HepG2 (cell line): ENCODE measurements around the gene HRG. TPM values are rescaled to one million over a fixed set of nuclear protein-coding genes. Genes with fewer than 3 reads are reported as not detected.

ENCODE experiments used
- ATAC-seq: fragments of 200-7000 bp; cut with Tn5 transposase; 3 replicates; pipeline ENCODE4 v1.9.1; 2020; ENCODE audit warnings: mild to moderate bottlenecking, moderate library complexity
- BruUV-seq: library from RNA; stranded (reverse); fragments of 400-500 nt; replicated peaks from 2 replicates; lab custom pipeline; 2021; lab: Mats Ljungman, UMichigan
- CTCF ChIA-PET: fragments of 300-600 bp; formaldehyde crosslinking; extraction: SDS; loops from one replicate; lab custom pipeline; 2021; ENCODE audit warnings: low total read pairs, inconsistent platforms, low intra/inter-chr PET ratio; lab: Yijun Ruan, JAX
- POLR2A ChIA-PET: fragments of 350-600 bp; sonication (Branson Sonifier 250); formaldehyde crosslinking; loops from one replicate; lab custom pipeline; 2020; ENCODE audit warnings: antibody characterized with exemption, inconsistent platforms; lab: Yijun Ruan, JAX
- DNase-seq: peaks from one replicate; pipeline ENCODE4 v3.0.0-alpha.2; 2015; ENCODE audit warnings: low spot score
- FAIRE-seq: peaks from 3 replicates; lab custom pipeline; 2011; peaks lifted over from hg19 to GRCh38; lab: Jason Lieb, UNC
- H2AFZ ChIP-seq: one replicate; pipeline ENCODE4 v1.6.1; 2011; ENCODE audit warnings: low read length, inconsistent platforms
- H3K27ac ChIP-seq: fragments of 300-600 bp; 3 replicates; pipeline ENCODE4 v1.8.0; 2011; ENCODE audit warnings: mixed run types, mild to moderate bottlenecking, mixed read lengths, low read length, inconsistent platforms; ENCODE audit not compliant: insufficient read depth; ENCODE audit errors: extremely low read length
- H3K27me3 ChIP-seq, 2 experiments: fragments of 200-600 bp in 1 of 2; 2 replicates in 1 of 2; 3 replicates in 1 of 2; pipeline versions ENCODE4 v1.6.0 to v1.8.0; 2011; ENCODE audit warnings: low read length in 2 of 2, mild to moderate bottlenecking in 2 of 2, moderate library complexity in 2 of 2, inconsistent platforms in 1 of 2; ENCODE audit not compliant: insufficient read depth in 2 of 2, control insufficient read depth in 1 of 2
- H3K36me3 ChIP-seq, 2 experiments: fragments of 200-600 bp in 1 of 2; replicated peaks in 1 of 2; 2 replicates in 1 of 2; 3 replicates in 1 of 2; pipeline versions ENCODE4 v1.5.1 to v1.8.0; 2011; ENCODE audit warnings: low read length in 2 of 2, inconsistent platforms in 1 of 2; ENCODE audit not compliant: insufficient read depth in 2 of 2, control insufficient read depth in 1 of 2
- H3K4me1 ChIP-seq: 2 replicates; pipeline ENCODE4 v1.5.1; 2012; ENCODE audit warnings: low read length, inconsistent platforms; ENCODE audit not compliant: insufficient read depth
- H3K4me2 ChIP-seq: 2 replicates; pipeline ENCODE4 v1.6.0; 2011; ENCODE audit warnings: low read depth, low read length, inconsistent platforms
- H3K4me3 ChIP-seq, 3 experiments: fragments of 200-600 bp in 1 of 3; sonication (generic), shearing (Covaris generic) in 1 of 3; replicated peaks in 1 of 3; 2 replicates each; pipeline ENCODE4 v1.5.1; 2011 to 2016; ENCODE audit warnings: low read length in 3 of 3, inconsistent platforms in 2 of 3, low read depth in 2 of 3, mild to moderate bottlenecking in 2 of 3, control low read depth in 1 of 3, mixed read lengths in 1 of 3; ENCODE audit not compliant: insufficient read depth in 1 of 3
- H3K79me2 ChIP-seq: one replicate; pipeline ENCODE4 v1.6.1; 2011; ENCODE audit warnings: low read length, inconsistent platforms; ENCODE audit not compliant: insufficient read depth
- H3K9ac ChIP-seq: 2 replicates; pipeline ENCODE4 v1.6.0; 2011; ENCODE audit warnings: mild to moderate bottlenecking, low read depth, low read length, inconsistent platforms; ENCODE audit not compliant: insufficient read depth
- H3K9me3 ChIP-seq: 2 replicates; pipeline ENCODE4 v1.5.1; 2012; ENCODE audit warnings: mild to moderate bottlenecking, low read length
- H4K20me1 ChIP-seq: 2 replicates; pipeline ENCODE4 v1.6.0; 2011; ENCODE audit warnings: inconsistent platforms, mild to moderate bottlenecking, low read length, moderate library complexity; ENCODE audit not compliant: insufficient read depth
- ARID2 ChIP-seq: sonication (generic); formaldehyde crosslinking; IDR thresholded peaks from 2 replicates; pipeline ENCODE4 v1.8.1; 2022; ENCODE audit warnings: mild to moderate bottlenecking, missing genetic modification reagents, borderline replicate concordance
- CHCHD3 ChIP-seq: sonication (generic); formaldehyde crosslinking; IDR thresholded peaks from 2 replicates; pipeline ENCODE4 v1.8.0; 2022; ENCODE audit warnings: mild to moderate bottlenecking, missing genetic modification reagents, moderate library complexity
- FOXK1 ChIP-seq: sonication (generic); formaldehyde crosslinking; IDR thresholded peaks from 2 replicates; pipeline ENCODE4 v1.4.0; 2020; ENCODE audit warnings: low read depth, missing genetic modification reagents, borderline replicate concordance
- GATA4 ChIP-seq: sonication (generic); IDR thresholded peaks from 2 replicates; pipeline ENCODE4 v1.6.1; 2016; ENCODE audit warnings: antibody characterized with exemption, low read depth, borderline replicate concordance
- MYC ChIP-seq: sonication (generic); formaldehyde crosslinking; IDR thresholded peaks from 2 replicates; pipeline ENCODE4 v1.9.0; 2021; ENCODE audit warnings: missing genetic modification reagents, borderline replicate concordance
- NCOA2 ChIP-seq: sonication (generic); formaldehyde crosslinking; IDR thresholded peaks from 2 replicates; pipeline ENCODE4 v1.8.0; 2022; ENCODE audit warnings: inconsistent platforms
- NFIB ChIP-seq: sonication (generic); formaldehyde crosslinking; IDR thresholded peaks from 2 replicates; pipeline ENCODE4 v1.9.0; 2021; ENCODE audit warnings: missing genetic modification reagents, mild to moderate bottlenecking, borderline replicate concordance
- PAF1 ChIP-seq: IDR thresholded peaks from 2 replicates; pipeline ENCODE4 v1.6.1; 2016; ENCODE audit warnings: missing genetic modification reagents, missing compliant biosample characterization
- POGK ChIP-seq: sonication (generic); formaldehyde crosslinking; conservative IDR thresholded peaks from 2 replicates; pipeline ENCODE4 v1.8.0; 2022; ENCODE audit warnings: mild to moderate bottlenecking, moderate library complexity, missing genetic modification reagents
- RFXANK ChIP-seq: IDR thresholded peaks from 2 replicates; pipeline ENCODE4 v1.6.1; 2016
- RXRB ChIP-seq: IDR thresholded peaks from 2 replicates; pipeline ENCODE4 v1.6.1; 2016; ENCODE audit warnings: borderline replicate concordance, missing genetic modification reagents, missing compliant biosample characterization
- ZNF20 ChIP-seq: sonication (generic); formaldehyde crosslinking; IDR thresholded peaks from 2 replicates; pipeline ENCODE4 v1.4.0; 2020; ENCODE audit warnings: mild to moderate bottlenecking, moderate library complexity, missing genetic modification reagents
- ZNF598 ChIP-seq: sonication (generic); formaldehyde crosslinking; IDR thresholded peaks from 2 replicates; pipeline ENCODE4 v1.5.1; 2020; ENCODE audit warnings: mild to moderate bottlenecking, missing genetic modification reagents, borderline replicate concordance
- ZNF816 ChIP-seq: sonication (generic); formaldehyde crosslinking; IDR thresholded peaks from 2 replicates; pipeline ENCODE4 v1.8.0; 2022; ENCODE audit warnings: missing genetic modification reagents, mild to moderate bottlenecking, borderline replicate concordance
- ZNF883 ChIP-seq: sonication (generic); formaldehyde crosslinking; IDR thresholded peaks from 2 replicates; pipeline ENCODE4 v1.5.1; 2020; ENCODE audit warnings: mild to moderate bottlenecking, missing genetic modification reagents; ENCODE audit errors: not compliant biosample characterization
- WGBS: methylation state at CpG from one replicate; pipeline ENCODE4 v1.1.6; 2017; ENCODE audit warnings: low lambda C conversion rate; 5-methylcytosine and 5-hydroxymethylcytosine counted together
- in situ Hi-C: cut with HindIII; loops from 2 replicates; pipeline ENCODE4 v1.10.0; 2017; ENCODE audit warnings: low pct_unique_long_range_greater_than_20kb; ENCODE audit not compliant: extremely low pct_ligation_motif_present
- intact Hi-C: fragments of 100-400 bp; cut with micrococcal nuclease; formaldehyde crosslinking; loops from one replicate; pipeline ENCODE4 v1.10.0; 2022; ENCODE audit not compliant: unreplicated experiment
- polyA plus RNA-seq, 8 experiments: library from polyadenylated mRNA; depleted of rRNA in 3 of 8; stranded (reverse) in 7 of 8; unstranded in 1 of 8; fragments of >200 nt; fragmentation: Illumina TruSeq in 4 of 8; extraction: Trizol in 4 of 8; gene quantifications; 2 replicates each; pipeline versions ENCODE4 v1.2.1 to v1.2.3, GENCODE V29; 2011 to 2016; ENCODE audit warnings: low read depth in 4 of 8, missing spikeins in 1 of 8, mixed read lengths in 1 of 8; ENCODE audit not compliant: insufficient read depth in 1 of 8
- total RNA-seq, 5 experiments: library from RNA; depleted of rRNA; stranded (reverse); fragments of >200 nt; fragmentation: Illumina TruSeq; extraction: Trizol; gene quantifications; 2 replicates each; pipeline ENCODE4 v1.2.3, GENCODE V29; 2016; ENCODE audit warnings: low read depth in 1 of 5
- TF ChIP-seq, protein P1 (sequence below): sonication (generic); formaldehyde crosslinking; IDR thresholded peaks from 2 replicates; pipeline ENCODE4 v1.9.0; 2021; ENCODE audit warnings: missing genetic modification reagents, borderline replicate concordance

Gene HRG
- total and polyA plus RNA-seq, 2 of the 13 experiments (the other 11 are each of a cell fraction or from before 2014, with no cell fraction given): 0.09 to 0.11 TPM

DNA sequence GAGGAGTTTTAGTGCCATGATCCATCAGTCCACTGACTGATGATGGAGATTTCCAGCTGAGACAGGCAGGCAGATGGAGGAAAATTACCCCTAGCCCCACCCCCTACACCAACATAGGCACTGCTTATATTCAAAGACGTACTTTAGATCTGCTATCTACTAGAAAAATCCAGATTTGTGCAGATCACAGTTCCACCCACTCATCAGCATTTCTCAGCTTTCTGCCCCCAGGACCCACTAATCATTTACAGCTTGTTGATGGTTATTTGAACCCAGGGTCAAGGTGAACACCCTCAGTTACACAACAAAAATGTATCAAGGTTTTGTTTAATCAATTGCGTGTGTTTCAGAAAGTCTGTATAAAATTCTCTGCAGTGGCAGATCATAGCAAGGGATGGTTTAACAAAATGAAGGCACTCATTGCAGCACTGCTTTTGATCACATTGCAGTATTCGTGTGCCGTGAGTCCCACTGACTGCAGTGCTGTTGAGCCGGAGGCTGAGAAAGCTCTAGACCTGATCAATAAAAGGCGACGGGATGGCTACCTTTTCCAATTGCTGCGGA, at the start of gene HRG (continued):
- TF ChIP-seq POGK (CRISPR knock-in tag): 0 out of 2 replicates have a peak, but pooled peaks have one; percentile 37
- no peak for TF ChIP-seq MYC

DNA sequence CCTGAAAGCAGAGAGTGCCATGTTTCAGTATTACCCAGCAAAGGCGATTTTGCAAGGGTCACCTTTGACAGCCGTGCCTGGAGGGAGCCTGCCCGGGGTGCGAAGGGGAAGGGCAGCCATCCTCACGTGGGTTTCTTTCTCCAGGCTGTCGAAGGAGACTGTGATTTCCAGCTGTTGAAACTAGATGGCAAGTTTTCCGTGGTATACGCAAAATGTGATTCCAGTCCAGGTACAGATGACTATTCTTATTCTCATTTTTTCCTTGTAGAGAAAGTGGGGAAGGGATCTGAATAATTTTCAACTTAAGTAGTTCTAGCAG, 49.6 kb upstream of the HRG start:
- Histone ChIP-seq H3K4me3 (peak overlapping the region; percentile 4 to 17 (median 17); a peak in 4 of 6 replicates), H3K4me2 (peak overlapping the region; percentile 92), H3K9me3 (no peaks in the 10 kb centered on the region), H3K4me1 (peaks cover 63% of the 10 kb centered on the region), H2AFZ (no peak overlapping the region), H3K27ac (peak overlapping the region; percentile 28), H4K20me1 (peaks cover 62% of the 10 kb centered on the region), H3K36me3 (peaks cover 17 to 47% of the 10 kb centered on the region in 2 experiments), H3K79me2 (peaks cover 31% of the 10 kb centered on the region), H3K9ac (peak overlapping the region; percentile 26; the same call in 1 of the 2 replicates), H3K27me3 (no peaks in the 10 kb centered on the region; a peak in 1 of 5 replicates)
- FAIRE-seq (no peak), ATAC-seq (no peak), DNase-seq (no peak)
- ChIA-PET POLR2A (interaction anchor here (1.2 to 27.1 kb wide), 10 partner anchors 7 to 211 kb away, joined by 3 to 854 read pairs (median 5); partner anchors contain the start of genes DNAJB11 and TBCCD1), CTCF (interaction anchor here (1.8 to 2.7 kb wide), 2 partner anchors 27 kb away, joined by 15 to 20 read pairs; no protein-coding TSS in a partner anchor)
- in situ Hi-C loops: loop anchor here (10.0 kb wide), 1 partner anchor 139 kb away; no protein-coding TSS in a partner anchor
- no TSS peak for BruUV-seq
- WGBS: 78% methylated on average over 8 of the region's 8 CpGs
- intact Hi-C loops: no loop called here
- TF ChIP-seq RFXANK (no peak), NFIB (CRISPR knock-in tag) (no peak), RXRB (CRISPR knock-in tag) (0 out of 2 replicates have a peak, but pooled peaks have one; percentile 8), ZNF816 (CRISPR knock-in tag) (peak; percentile 58; the same call in 1 of the 2 replicates), ZNF598 (CRISPR knock-in tag) (no peak), NCOA2 (CRISPR knock-in tag) (no peak), CHCHD3 (no peak), PAF1 (CRISPR knock-in tag) (peak; percentile 59; the same call in 1 of the 2 replicates), ARID2 (0 out of 2 replicates have a peak, but pooled peaks have one; percentile 31), ZNF20 (CRISPR knock-in tag) (no peak), FOXK1 (CRISPR knock-in tag) (no peak), ZNF883 (CRISPR knock-in tag) (no peak), GATA4 (0 out of 2 replicates have a peak, but pooled peaks have one; percentile 49)
- TF ChIP-seq, protein P1, sequence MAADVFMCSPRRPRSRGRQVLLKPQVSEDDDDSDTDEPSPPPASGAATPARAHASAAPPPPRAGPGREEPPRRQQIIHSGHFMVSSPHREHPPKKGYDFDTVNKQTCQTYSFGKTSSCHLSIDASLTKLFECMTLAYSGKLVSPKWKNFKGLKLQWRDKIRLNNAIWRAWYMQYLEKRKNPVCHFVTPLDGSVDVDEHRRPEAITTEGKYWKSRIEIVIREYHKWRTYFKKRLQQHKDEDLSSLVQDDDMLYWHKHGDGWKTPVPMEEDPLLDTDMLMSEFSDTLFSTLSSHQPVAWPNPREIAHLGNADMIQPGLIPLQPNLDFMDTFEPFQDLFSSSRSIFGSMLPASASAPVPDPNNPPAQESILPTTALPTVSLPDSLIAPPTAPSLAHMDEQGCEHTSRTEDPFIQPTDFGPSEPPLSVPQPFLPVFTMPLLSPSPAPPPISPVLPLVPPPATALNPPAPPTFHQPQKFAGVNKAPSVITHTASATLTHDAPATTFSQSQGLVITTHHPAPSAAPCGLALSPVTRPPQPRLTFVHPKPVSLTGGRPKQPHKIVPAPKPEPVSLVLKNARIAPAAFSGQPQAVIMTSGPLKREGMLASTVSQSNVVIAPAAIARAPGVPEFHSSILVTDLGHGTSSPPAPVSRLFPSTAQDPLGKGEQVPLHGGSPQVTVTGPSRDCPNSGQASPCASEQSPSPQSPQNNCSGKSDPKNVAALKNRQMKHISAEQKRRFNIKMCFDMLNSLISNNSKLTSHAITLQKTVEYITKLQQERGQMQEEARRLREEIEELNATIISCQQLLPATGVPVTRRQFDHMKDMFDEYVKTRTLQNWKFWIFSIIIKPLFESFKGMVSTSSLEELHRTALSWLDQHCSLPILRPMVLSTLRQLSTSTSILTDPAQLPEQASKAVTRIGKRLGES: 0 out of 2 replicates have a peak, but pooled peaks have one; percentile 18
